Transverse colon (tissue), 4 donors: ENCODE measurements around the gene RIMBP2. TPM values are rescaled to one million over a fixed set of nuclear protein-coding genes. Genes with fewer than 3 reads are reported as not detected.

Experiments
- DNase-seq: peaks from one replicate; pipeline ENCODE4 v3.0.0-alpha.2; 2019
- H3K27ac ChIP-seq, 4 donors: fragments of 200-600 bp; sonication (generic); 2 replicates each; pipeline ENCODE4 v1.5.1; 2016 to 2018; ENCODE audit warnings: inconsistent platforms in 4 of 4
- H3K27me3 ChIP-seq: fragments of 200-600 bp; sonication (generic); 2 replicates; pipeline ENCODE4 v1.5.1; 2017; ENCODE audit warnings: inconsistent platforms
- H3K36me3 ChIP-seq, 4 donors: fragments of 200-600 bp; sonication (generic); 2 replicates each; pipeline ENCODE4 v1.5.1; 2017 to 2019; ENCODE audit warnings: inconsistent platforms in 4 of 4
- H3K4me1 ChIP-seq, 4 donors: fragments of 200-600 bp; sonication (generic); 2 replicates each; pipeline ENCODE4 v1.5.1; 2017 to 2020; ENCODE audit warnings: inconsistent platforms in 4 of 4
- H3K4me3 ChIP-seq, 4 donors: fragments of 200-600 bp; sonication (generic); 1 replicate in 1 of 4; 2 replicates in 3 of 4; pipeline versions ENCODE4 v1.5.1 to v1.6.1; 2017 to 2019; ENCODE audit warnings: inconsistent platforms in 4 of 4
- H3K9me3 ChIP-seq, 2 donors: fragments of 200-600 bp; sonication (generic); 2 replicates each; pipeline ENCODE4 v1.5.1; 2017 to 2019; ENCODE audit warnings: inconsistent platforms in 2 of 2
- EP300 ChIP-seq: sonication (generic); formaldehyde crosslinking; IDR thresholded peaks from one replicate; pipeline ENCODE4 v1.6.1; 2017; ENCODE audit warnings: antibody characterized with exemption, low read depth
- POLR2A ChIP-seq: fragments of 450-650 bp; IDR thresholded peaks from one replicate; pipeline ENCODE4 v1.6.1; 2016; ENCODE audit warnings: antibody characterized with exemption, mild to moderate bottlenecking, moderate library complexity
- POLR2AphosphoS5 ChIP-seq, 3 donors: sonication (generic); formaldehyde crosslinking; IDR thresholded peaks; one replicate each; pipeline ENCODE4 v1.6.1; 2016; ENCODE audit warnings: antibody characterized with exemption in 3 of 3
- WGBS, 2 donors: methylation state at CpG; one replicate each; pipeline ENCODE4 v1.1.5; 2018; ENCODE audit warnings: low coverage in 1 of 2; 5-methylcytosine and 5-hydroxymethylcytosine counted together
- in situ Hi-C, 4 donors: fragments of 200-750 bp; cut with MboI; loops; one replicate each; pipeline versions ENCODE4 v1.15.0 to v1.15.1; 2017; ENCODE audit warnings: low sequenced_read_pairs in 3 of 4, low pct_ligation_motif_present in 1 of 4, low pct_unique_long_range_greater_than_20kb in 1 of 4
- intact Hi-C: fragments of 100-400 bp; cut with DNase I; formaldehyde crosslinking; loops from one replicate; pipeline ENCODE4 v1.15.1; 2023; ENCODE audit warnings: low total_unique reads
- total RNA-seq, 4 donors: library from RNA; depleted of rRNA; stranded (reverse); fragments of >200 nt; gene quantifications; one replicate each; pipeline ENCODE4 v1.1.0, GENCODE V29; 2016
- TF ChIP-seq, protein P1 (sequence below), 5 experiments: fragments of 200-600 bp in 3 of 5; fragments of 450-650 bp in 2 of 5; sonication (generic) in 3 of 5; IDR thresholded peaks; 1 replicate in 2 of 5; 2 replicates in 3 of 5; pipeline ENCODE4 v1.5.1; 2016 to 2017; ENCODE audit warnings: antibody characterized with exemption in 5 of 5, inconsistent platforms in 3 of 5, mild to moderate bottlenecking in 2 of 5, moderate library complexity in 1 of 5

RIMBP2 gene
- total RNA-seq, 4 donors from 2014 or later: 2.9 to 17.3 (median 4.3) TPM

DNA sequence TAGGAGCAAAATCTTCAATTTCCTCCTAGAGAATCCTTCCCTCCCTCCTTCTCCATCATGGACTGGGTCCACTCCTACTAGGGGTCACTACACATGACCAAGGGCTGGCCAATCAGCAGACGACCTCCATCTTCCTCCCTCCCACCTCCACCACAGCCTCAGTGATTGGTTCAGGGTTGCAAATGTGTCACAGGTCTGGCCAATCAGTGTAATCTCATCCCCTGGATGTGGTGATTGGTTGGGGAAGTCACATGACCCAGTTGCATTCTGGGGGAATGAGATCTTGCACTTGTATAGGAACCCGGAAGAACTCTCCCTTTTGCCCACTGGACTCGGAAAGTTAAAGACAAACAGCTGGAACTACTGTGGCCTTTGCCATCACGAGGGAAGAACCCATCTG, 209.3 kb downstream of the RIMBP2 start:
- TF ChIP-seq, protein P1, sequence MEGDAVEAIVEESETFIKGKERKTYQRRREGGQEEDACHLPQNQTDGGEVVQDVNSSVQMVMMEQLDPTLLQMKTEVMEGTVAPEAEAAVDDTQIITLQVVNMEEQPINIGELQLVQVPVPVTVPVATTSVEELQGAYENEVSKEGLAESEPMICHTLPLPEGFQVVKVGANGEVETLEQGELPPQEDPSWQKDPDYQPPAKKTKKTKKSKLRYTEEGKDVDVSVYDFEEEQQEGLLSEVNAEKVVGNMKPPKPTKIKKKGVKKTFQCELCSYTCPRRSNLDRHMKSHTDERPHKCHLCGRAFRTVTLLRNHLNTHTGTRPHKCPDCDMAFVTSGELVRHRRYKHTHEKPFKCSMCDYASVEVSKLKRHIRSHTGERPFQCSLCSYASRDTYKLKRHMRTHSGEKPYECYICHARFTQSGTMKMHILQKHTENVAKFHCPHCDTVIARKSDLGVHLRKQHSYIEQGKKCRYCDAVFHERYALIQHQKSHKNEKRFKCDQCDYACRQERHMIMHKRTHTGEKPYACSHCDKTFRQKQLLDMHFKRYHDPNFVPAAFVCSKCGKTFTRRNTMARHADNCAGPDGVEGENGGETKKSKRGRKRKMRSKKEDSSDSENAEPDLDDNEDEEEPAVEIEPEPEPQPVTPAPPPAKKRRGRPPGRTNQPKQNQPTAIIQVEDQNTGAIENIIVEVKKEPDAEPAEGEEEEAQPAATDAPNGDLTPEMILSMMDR (IDR thresholded peaks at IDR 0.05): no peak
- TF ChIP-seq EP300: no peak
- TF ChIP-seq POLR2A: no peak
- no peak for TF ChIP-seq POLR2AphosphoS5 (IDR thresholded peaks at IDR 0.05)
- intact Hi-C loops (no loop called here), in situ Hi-C loops (no loop called here)
- H3K9me3 ChIP-seq: no peaks in the 10 kb centered on the region
- no peaks in the 10 kb centered on the region for H3K4me1 ChIP-seq
- no peak for DNase-seq
- no peaks in the 10 kb centered on the region for H3K36me3 ChIP-seq
- no peak overlapping the region for H3K27ac ChIP-seq
- no peak overlapping the region for H3K4me3 ChIP-seq
- H3K27me3 ChIP-seq: no peaks in the 10 kb centered on the region
- WGBS, 2 donors: 77 to 88% methylated on average over 2 to 4 of the region's 4 CpGs

DNA sequence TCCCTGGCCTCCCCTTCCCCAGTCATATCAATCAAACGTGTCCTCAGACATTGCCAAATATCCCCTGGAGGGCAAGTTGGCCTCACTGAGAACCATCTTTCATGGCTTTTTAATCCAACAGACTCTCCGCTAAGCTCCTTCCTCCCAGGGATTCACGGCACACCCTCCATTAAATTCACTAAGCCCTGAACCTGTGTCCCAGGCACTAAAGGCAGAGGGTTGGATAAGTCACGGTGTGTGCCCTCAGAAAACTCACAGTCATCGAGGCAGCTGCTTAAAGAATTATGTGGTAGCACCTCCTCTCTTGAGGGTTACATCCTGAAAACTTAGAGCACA, 211.3 kb downstream of the RIMBP2 start:
- intact Hi-C loops (no loop called here), in situ Hi-C loops (no loop called here)
- no peaks in the 10 kb centered on the region for H3K4me1 ChIP-seq
- 80 to 87% methylated on average over 3 to 5 of the region's 5 CpGs for WGBS, 2 donors
- no peak overlapping the region for H3K4me3 ChIP-seq
- no peaks in the 10 kb centered on the region for H3K9me3 ChIP-seq
- DNase-seq: no peak
- H3K36me3 ChIP-seq: no peaks in the 10 kb centered on the region
- no peaks in the 10 kb centered on the region for H3K27me3 ChIP-seq
- TF ChIP-seq, protein P1 (IDR thresholded peaks at IDR 0.05): no peak
- TF ChIP-seq POLR2A (no peak), EP300 (no peak), POLR2AphosphoS5 (IDR thresholded peaks at IDR 0.05) (no peak)
- no peak overlapping the region for H3K27ac ChIP-seq

DNA sequence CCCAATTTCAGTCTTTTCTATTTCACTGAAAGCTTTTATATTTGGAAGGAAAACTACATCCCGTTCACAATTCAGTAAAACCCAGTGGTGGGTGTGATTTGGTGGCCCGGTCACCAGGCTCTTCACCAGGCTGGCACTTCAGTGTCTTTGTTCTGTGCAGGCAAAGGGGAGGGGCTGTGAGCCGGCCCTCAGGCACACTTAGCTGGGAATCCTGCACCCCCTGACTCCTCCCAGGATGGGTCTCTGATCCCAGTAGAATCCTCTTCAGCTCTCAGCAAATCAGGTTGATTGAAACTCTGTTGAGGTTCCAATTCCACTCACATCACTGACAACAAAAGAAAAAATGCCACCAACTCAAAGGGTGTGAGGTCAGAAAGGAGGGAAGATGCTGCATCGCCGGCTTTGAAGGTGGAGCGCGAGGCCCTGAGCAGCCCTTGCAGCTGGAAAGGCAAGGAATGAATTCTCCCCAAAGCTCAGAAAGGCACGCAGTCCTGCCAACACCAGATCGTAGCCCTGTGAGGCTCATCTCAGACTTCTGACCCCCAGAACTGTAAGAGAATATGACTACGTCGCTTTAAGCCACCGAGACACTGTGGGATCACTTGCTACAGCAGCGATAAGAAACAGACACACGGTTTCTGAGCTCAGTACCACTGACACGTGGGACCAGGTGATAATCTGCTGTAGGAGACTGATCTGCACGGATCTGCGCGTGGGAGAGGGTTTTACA, 211.8 kb downstream of the RIMBP2 start:
- H3K4me3 ChIP-seq: no peak overlapping the region
- no peaks in the 10 kb centered on the region for H3K27me3 ChIP-seq
- in situ Hi-C loops: no loop called here
- TF ChIP-seq POLR2A: no peak
- no peak for TF ChIP-seq POLR2AphosphoS5 (IDR thresholded peaks at IDR 0.05)
- no peak for TF ChIP-seq EP300
- TF ChIP-seq, protein P1 (IDR thresholded peaks at IDR 0.05): no peak
- no peaks in the 10 kb centered on the region for H3K9me3 ChIP-seq
- H3K27ac ChIP-seq: no peak overlapping the region
- intact Hi-C loops: no loop called here
- no peaks in the 10 kb centered on the region for H3K36me3 ChIP-seq
- H3K4me1 ChIP-seq: no peaks in the 10 kb centered on the region
- DNase-seq: no peak
- WGBS, 2 donors: 73 to 82% methylated on average over 6 to 18 of the region's 18 CpGs

DNA sequence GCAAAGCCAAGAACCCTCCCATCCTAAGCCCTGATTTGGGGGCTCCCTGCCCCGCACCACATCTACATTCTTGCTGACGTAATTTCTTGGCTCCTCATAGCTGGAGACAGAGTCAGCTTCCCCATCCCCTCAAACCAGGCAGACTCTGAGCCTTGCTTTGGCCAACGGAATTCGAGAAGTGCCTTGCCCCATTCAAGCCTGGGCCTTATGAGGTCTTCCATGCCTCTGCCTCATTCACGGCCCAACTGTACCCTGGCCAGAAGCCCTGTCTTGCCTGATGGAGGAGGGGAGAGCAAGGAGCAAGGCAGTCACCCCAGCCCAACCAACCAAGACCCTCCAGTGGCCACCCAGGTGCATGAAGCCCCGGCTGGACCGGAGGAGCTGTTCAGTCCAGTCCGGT, 214.3 kb downstream of the RIMBP2 start:
- intact Hi-C loops: no loop called here
- H3K4me3 ChIP-seq: no peak overlapping the region
- 78% methylated on average over 8 of the region's 8 CpGs; no CpG with 5 or more reads in 1 of the 2 donors for WGBS, 2 donors
- H3K27ac ChIP-seq: no peak overlapping the region
- no peaks in the 10 kb centered on the region for H3K4me1 ChIP-seq
- H3K36me3 ChIP-seq: no peaks in the 10 kb centered on the region
- TF ChIP-seq, protein P1 (IDR thresholded peaks at IDR 0.05): no peak
- no peak for TF ChIP-seq POLR2A
- no peak for TF ChIP-seq EP300
- TF ChIP-seq POLR2AphosphoS5 (IDR thresholded peaks at IDR 0.05): no peak
- in situ Hi-C loops: no loop called here
- H3K27me3 ChIP-seq: no peaks in the 10 kb centered on the region
- DNase-seq: no peak
- no peaks in the 10 kb centered on the region for H3K9me3 ChIP-seq
